HG02870 (cell line): ENCODE data around the gene AOPEP.

Experiments used
- ATAC-seq: cut with Tn5 transposase; IDR thresholded peaks from one replicate; pipeline ENCODE4 v1.9.1; 2021; ENCODE audit warnings: mild to moderate bottlenecking, moderate library complexity; ENCODE audit not compliant: unreplicated experiment

AOPEP gene, protein sequence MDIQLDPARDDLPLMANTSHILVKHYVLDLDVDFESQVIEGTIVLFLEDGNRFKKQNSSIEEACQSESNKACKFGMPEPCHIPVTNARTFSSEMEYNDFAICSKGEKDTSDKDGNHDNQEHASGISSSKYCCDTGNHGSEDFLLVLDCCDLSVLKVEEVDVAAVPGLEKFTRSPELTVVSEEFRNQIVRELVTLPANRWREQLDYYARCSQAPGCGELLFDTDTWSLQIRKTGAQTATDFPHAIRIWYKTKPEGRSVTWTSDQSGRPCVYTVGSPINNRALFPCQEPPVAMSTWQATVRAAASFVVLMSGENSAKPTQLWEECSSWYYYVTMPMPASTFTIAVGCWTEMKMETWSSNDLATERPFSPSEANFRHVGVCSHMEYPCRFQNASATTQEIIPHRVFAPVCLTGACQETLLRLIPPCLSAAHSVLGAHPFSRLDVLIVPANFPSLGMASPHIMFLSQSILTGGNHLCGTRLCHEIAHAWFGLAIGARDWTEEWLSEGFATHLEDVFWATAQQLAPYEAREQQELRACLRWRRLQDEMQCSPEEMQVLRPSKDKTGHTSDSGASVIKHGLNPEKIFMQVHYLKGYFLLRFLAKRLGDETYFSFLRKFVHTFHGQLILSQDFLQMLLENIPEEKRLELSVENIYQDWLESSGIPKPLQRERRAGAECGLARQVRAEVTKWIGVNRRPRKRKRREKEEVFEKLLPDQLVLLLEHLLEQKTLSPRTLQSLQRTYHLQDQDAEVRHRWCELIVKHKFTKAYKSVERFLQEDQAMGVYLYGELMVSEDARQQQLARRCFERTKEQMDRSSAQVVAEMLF

GRCh38 chr9:94726495-94727191, at the start of gene AOPEP:
TSS of gene AOPEP (plus strand) at chr9:94726699. CDS start at chr9:94759784, 33,085 bp downstream.
- ATAC-seq = peak; percentile 94

DNA sequence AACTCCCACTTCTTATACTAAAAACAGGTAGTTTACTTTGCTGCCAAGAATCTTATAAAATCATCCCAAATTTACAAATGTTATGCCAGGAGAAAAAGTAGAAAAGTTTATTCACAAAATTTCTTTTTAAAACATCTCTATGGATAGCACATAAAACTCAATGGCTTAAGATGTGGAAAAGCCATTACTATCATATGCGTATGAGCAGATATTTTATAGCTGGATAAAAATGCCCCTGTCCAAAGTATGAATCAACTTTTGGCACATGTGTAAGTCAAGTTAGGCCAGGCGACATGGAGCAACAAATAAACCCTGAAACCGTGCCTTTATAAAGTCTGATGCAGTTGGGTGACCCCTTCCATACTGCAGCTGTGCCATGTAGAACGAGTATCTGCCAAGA, 48.6 kb upstream of the AOPEP start:
- no peak for ATAC-seq

GRCh38 chr9:94679587-94679986, 46.9 kb upstream of the AOPEP start:
- no peak for ATAC-seq

DNA sequence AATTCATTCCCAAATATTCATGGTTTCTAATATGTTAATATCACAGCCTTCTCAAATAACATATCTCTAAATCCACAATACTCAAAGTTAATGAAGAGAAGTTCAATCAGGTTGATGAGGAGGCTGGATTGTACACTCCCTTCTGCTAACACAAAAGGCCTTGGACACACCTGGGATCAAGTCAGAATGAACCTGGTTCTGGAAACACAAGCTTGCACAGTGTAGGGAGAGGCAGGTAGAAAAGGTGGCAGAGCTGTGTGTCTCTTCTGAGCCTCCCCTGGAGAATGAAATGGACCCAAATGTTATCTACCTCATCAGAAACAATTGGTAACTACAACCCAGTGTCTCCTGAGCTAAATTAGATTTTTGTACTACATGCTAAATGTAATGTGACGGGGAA, 46.5 kb upstream of the AOPEP start:
- no peak for ATAC-seq

- ATAC-seq = no peak
These were observed 45.9 kb upstream of the AOPEP start for GRCh38 chr9:94680621-94681020.

DNA sequence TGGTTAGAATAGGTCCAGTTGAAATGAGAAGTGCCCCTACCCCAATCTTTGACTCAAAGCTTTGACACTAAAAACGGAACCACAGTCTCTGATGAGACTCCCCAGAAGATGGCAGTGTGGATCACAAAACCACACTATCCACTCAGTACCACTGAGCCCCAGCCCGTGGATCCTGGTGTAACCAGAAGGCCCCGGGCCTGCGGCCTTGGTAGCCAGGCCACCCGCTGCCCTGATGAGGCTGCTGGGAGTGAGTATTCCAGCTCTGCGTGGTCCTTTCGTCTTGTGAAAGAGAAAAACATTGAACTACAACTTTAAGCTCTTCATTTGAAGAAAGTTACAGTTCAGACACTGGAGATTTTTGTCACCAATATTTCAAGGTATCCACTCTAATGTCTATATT, 45.0 kb upstream of the AOPEP start:
- ATAC-seq = no peak

DNA sequence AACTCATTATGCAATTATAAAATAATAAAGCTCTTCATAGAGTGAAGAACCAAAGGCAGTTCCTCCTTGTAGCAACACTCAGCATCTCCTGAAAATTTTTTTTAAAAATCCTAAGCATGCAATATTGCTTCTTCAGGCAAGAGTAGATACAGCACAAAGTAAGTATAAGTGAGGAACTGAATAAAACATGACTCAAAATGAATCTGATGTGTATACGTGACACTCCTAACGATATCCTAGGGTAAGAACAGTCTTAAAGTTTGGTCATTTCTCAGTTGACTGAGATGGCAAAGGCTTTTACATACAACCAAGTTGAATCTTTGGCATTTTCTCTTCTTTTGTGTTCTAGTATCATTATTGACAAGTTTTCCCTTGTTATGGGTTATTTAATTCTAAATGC, 41.1 kb upstream of the AOPEP start:
- no peak for ATAC-seq

- no peak for ATAC-seq
These were observed 39.0 kb upstream of the AOPEP start for GRCh38 chr9:94687451-94687850.

DNA sequence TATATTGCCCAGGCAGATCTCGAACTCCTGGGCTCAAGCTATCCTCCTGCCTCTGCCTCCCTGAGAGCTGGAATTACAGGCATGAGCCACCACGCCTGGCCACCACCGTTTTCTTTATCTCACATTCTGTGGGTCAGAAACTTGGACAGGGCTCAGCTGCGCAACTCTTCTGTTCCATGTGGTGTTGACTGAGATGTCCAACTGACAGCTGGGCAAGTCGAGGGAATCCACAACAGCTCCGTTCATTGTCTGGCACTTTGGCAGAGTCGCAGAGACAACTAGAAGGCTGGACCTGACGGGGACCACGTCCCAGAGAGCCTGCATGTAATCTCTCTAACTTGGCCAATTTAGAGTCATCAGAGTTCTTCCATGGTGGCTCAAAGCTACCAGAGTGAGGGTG, 36.2 kb upstream of the AOPEP start:
- ATAC-seq = no peak

DNA sequence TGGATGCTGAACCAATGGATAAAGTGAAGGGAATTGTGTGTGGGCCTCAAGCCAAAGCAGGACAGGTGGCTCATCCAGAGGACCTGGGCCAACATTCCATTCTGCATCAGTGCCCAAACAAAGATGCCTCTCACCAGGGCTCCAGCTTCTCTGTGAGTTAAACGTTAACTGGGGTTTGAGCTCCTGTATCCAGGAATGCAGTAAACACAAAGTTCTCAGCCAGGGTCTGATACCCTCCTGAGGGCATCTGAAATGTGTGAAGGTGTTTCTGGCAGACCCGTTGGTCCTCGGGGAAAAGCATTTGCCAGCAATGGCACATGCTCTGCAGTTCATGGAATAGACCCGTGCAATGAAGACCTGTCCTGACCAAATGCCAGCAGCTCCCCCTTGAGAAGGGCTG, 33.9 kb upstream of the AOPEP start:
- no peak for ATAC-seq

DNA sequence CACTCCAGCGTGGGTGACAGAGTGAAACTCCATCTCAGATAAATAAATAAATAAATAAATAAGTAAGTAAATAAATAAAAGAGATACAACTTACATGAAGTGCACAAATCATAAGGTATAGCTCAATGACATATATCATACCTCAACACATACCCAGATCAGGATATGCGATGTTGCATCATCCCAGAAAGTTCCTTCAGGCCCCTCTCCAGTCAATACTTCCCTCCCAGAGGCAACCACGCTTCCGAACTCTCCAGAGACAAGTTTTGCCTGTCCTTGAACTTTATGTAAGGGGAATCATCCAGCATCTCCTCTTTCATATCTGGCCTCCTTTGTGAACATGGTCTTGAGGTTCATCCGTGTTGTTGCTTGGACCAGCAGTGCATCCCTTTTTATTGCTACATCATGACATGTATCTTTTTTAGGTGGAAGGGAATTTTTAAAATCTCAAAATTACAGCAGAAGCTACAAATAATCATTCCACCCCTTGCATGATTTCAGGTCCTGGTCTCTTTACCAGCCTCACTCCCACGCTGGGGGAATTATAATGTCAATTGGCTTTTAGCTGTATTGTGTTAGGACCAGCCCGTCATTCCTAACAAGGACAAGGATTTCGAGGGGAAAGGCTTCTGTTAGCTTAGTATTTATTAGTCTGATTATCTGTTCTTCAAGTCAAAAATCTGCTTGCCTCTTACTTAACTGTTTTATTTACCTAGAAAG, 32.9 kb upstream of the AOPEP start:
- no peak for ATAC-seq

DNA sequence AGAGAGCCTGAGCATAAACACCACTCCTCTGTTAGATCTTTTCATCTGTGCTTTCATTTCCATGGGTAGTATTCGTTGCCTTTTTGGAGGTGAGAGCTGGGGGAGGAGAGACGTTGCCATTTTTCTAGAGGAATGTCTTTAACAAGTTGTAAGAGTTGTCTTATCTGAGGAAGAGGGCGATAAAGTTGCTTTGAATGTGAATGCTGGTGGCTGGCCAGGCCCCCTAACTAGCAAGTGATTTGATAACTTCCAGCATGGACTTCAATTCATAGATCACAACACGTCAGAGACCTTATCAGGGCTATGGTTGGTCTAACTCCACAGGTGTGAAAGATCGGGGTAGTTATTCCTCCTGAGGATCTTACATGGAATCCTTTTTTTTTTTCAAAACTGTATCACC, 30.0 kb upstream of the AOPEP start:
- no peak for ATAC-seq

GRCh38 chr9:94697972-94698581, 28.4 kb upstream of the AOPEP start:
- ATAC-seq = no peak

GRCh38 chr9:94699715-94700373, 26.7 kb upstream of the AOPEP start:
- no peak for ATAC-seq

- no peak for ATAC-seq
These were observed 26.1 kb upstream of the AOPEP start for GRCh38 chr9:94700445-94700844.

- no peak for ATAC-seq
These were observed 22.9 kb upstream of the AOPEP start for GRCh38 chr9:94703488-94704140.

GRCh38 chr9:94705162-94705702, 21.3 kb upstream of the AOPEP start:
- no peak for ATAC-seq

DNA sequence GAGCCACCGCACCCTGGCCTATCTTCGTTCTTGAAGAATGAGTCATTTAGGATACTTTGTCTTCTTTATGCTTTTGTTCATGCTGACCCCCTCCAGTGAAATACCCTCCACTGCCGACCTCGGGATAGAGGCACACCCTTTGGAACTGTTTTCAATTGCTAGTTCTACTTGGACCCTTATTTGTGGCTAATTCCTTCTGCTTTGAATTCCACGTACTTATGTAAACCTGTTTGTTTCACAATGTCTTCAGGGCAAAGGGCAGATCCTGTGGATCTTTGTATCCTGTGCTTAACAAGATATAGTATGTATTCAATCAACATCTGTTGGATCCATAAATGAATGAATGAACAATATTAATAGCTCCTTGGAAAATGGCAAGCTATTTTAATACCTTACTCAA, 19.6 kb upstream of the AOPEP start:
- ATAC-seq = no peak
